ENCODE data around the gene MGAT3. TPM values are rescaled to one million over a fixed set of nuclear protein-coding genes. Genes with fewer than 3 reads are reported as not detected.

The MGAT3 gene
- total RNA-seq, 1 experiment from 2014 or later: 0.20 TPM

DNA sequence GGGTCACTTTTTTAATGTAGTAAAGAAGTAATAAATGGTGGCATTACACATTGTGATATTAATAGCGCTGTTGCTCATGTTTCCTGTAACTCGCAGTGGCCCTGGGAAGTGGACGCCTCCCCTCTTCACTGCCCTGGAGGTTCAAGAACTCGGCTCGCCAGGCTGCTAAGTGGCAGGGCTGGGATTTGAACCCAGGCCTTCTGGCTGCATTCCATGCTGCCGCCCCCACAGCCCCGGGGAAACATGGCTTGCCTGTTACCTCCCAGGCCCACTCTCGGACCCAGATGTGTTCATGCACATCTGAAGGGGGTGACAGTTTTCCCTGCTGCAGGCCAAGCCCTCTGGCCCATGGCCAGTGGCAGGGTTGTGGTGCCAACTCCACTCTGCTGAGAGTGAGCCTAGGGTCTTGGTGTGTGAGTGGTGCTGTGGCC, 25.0 kb upstream of the MGAT3 start:
- no peak for TF ChIP-seq EGR1 (IDR thresholded peaks at IDR 0.05; ENCODE audit: low read depth)
- no peak for TF ChIP-seq ZBTB33 (IDR thresholded peaks at IDR 0.05; ENCODE audit: extremely low read depth, insufficient replicate concordance, low read length)
- POLR2A ChIA-PET: no interaction called here
- H3K9ac ChIP-seq (ENCODE audit: low read length): no peak overlapping the region
- ATAC-seq: no peak
- no peak overlapping the region for H3K4me2 ChIP-seq (ENCODE audit: low read length)
- no peaks in the 10 kb centered on the region for H3K79me2 ChIP-seq (ENCODE audit: insufficient read depth, low read length)
- H3K4me3 ChIP-seq (replicated peaks in 1 of 2; ENCODE audit: low read depth in 1 of 2, low read length in 2 of 2): no peak overlapping the region
- H3K36me3 ChIP-seq (ENCODE audit: control insufficient read depth in 1 of 2, insufficient read depth in 2 of 2, low read length in 2 of 2): peaks cover 5% of the 10 kb centered on the region in 2 experiments; a peak in 2 of 4 replicates
- H3K9me2 ChIP-seq (ENCODE audit: insufficient read depth): no peaks in the 10 kb centered on the region
- no peaks in the 10 kb centered on the region for H3K9me3 ChIP-seq (ENCODE audit: control insufficient read depth in 1 of 2, insufficient read depth in 1 of 2, low read depth in 1 of 2, low read length in 2 of 2)
- intact Hi-C loops (cut with micrococcal nuclease): no loop called here
- DNase-seq (ENCODE audit: low read depth, low spot score): no peak
- no peak overlapping the region for H3K27ac ChIP-seq (ENCODE audit: low read depth, low read length)
- no peaks in the 10 kb centered on the region for H3K27me3 ChIP-seq (ENCODE audit: insufficient read depth, low read length)
- no peak overlapping the region for H2AFZ ChIP-seq (ENCODE audit: low read depth, low read length, poor library complexity, severe bottlenecking)
- no TSS peak for BruUV-seq (replicated peaks)
- CTCF ChIA-PET: no interaction called here
- RAD21 ChIA-PET (ENCODE audit: low non-redundant PET in 1 of 2, low total read pairs in 2 of 2, uncharacterized antibody in 2 of 2, unreplicated experiment in 2 of 2): no interaction called here
- peaks cover 13% of the 10 kb centered on the region in 2 experiments; a peak in 3 of 4 replicates for H3K4me1 ChIP-seq (ENCODE audit: control insufficient read depth in 1 of 2, insufficient read depth in 2 of 2, low read length in 2 of 2)
- no peaks in the 10 kb centered on the region for H4K20me1 ChIP-seq (ENCODE audit: insufficient read depth)

DNA sequence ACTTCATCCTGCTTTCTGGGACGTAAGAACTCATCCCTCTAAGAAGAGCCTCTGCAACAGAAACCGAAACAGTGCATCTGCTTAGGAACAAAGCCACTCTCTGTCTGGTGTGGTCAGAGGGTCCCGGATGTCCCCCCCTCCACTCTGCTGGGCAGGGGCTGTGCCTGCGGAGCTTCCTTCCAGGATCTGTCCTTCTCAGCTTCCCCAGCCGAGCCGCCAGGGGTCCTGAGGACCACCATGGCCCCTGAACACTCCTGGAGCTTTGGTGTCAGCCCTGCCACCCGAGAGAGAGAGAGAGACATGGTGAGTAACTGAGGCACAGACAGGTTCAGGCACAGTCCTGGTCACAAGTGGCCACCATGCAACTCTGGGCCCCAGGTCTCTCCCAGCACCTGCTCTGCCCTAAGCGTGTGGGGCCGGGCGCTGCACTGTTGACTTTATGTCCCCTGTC, 24.4 kb upstream of the MGAT3 start:
- Histone ChIP-seq H3K4me3 (replicated peaks in 1 of 2; ENCODE audit: low read depth in 1 of 2, low read length in 2 of 2) (no peak overlapping the region), H3K27ac (ENCODE audit: low read depth, low read length) (no peak overlapping the region), H3K79me2 (ENCODE audit: insufficient read depth, low read length) (no peaks in the 10 kb centered on the region), H3K27me3 (ENCODE audit: insufficient read depth, low read length) (no peaks in the 10 kb centered on the region), H3K9ac (ENCODE audit: low read length) (no peak overlapping the region), H4K20me1 (ENCODE audit: insufficient read depth) (no peaks in the 10 kb centered on the region), H3K36me3 (ENCODE audit: control insufficient read depth in 1 of 2, insufficient read depth in 2 of 2, low read length in 2 of 2) (peaks cover 2 to 5% of the 10 kb centered on the region in 2 experiments; a peak in 2 of 4 replicates), H3K9me3 (ENCODE audit: control insufficient read depth in 1 of 2, insufficient read depth in 1 of 2, low read depth in 1 of 2, low read length in 2 of 2) (no peaks in the 10 kb centered on the region), H3K9me2 (ENCODE audit: insufficient read depth) (no peaks in the 10 kb centered on the region), H3K4me2 (ENCODE audit: low read length) (no peak overlapping the region), H3K4me1 (ENCODE audit: control insufficient read depth in 1 of 2, insufficient read depth in 2 of 2, low read length in 2 of 2) (peaks cover 17 to 18% of the 10 kb centered on the region in 2 experiments), H2AFZ (ENCODE audit: low read depth, low read length, poor library complexity, severe bottlenecking) (no peak overlapping the region)
- ATAC-seq (no peak), DNase-seq (ENCODE audit: low read depth, low spot score) (no peak)
- TF ChIP-seq SP1 (IDR thresholded peaks at IDR 0.05; ENCODE audit: low read depth): no peak
- ChIA-PET POLR2A (no interaction called here), RAD21 (ENCODE audit: low non-redundant PET in 1 of 2, low total read pairs in 2 of 2, uncharacterized antibody in 2 of 2, unreplicated experiment in 2 of 2) (no interaction called here), CTCF (no interaction called here)
- BruUV-seq (replicated peaks): no TSS peak
- intact Hi-C loops (cut with micrococcal nuclease): no loop called here

Measured in HCT116 (cell line).